Dendritic cell treated with granulocyte-macrophage colony-stimulating factor and Interleukin-4, amounts not matched to agents 40 ng/mL and 50 ng/mL, for 4 days (primary cell): ENCODE results near the gene NXT1.

ENCODE experiments used
- H3K27ac Mint-ChIP-seq: one replicate; pipeline ENCODE4 v1.8.0; 2022; ENCODE audit warnings: mild to moderate bottlenecking, mixed read lengths
- H3K27me3 Mint-ChIP-seq: one replicate; pipeline ENCODE4 v1.8.0; 2022; ENCODE audit warnings: mild to moderate bottlenecking, mixed read lengths
- H3K36me3 Mint-ChIP-seq: one replicate; pipeline ENCODE4 v1.8.0; 2022; ENCODE audit warnings: low read depth, mixed read lengths
- H3K4me1 Mint-ChIP-seq: one replicate; pipeline ENCODE4 v1.8.0; 2022; ENCODE audit warnings: low read depth, mixed read lengths
- H3K4me3 Mint-ChIP-seq: one replicate; pipeline ENCODE4 v1.8.0; 2022; ENCODE audit warnings: mild to moderate bottlenecking, moderate library complexity, mixed read lengths
- H3K9me3 Mint-ChIP-seq: one replicate; pipeline ENCODE4 v1.8.0; 2022; ENCODE audit warnings: mixed read lengths
- intact Hi-C: fragments of 100-400 bp; cut with micrococcal nuclease; formaldehyde crosslinking; loops from one replicate; pipeline ENCODE4 v1.15.0; 2022

Gene NXT1

DNA sequence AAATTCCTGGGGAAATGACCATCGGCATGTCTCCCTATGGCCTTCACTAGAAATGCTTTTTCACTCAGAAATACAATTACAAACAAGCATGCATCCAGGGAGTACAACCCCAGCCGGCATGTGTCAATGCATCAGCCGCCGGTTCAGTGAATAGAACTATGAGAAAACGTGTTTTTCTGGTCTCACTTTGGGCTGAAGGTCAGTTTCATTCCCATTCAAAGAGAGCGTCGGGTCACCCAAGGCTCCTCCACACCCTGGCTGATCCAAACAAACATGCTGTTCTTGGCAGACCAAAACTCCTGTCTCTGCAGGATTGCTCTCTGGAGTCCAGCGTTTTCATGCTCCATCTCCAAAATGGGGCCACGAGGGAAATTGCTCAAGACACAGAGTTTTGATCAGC, 35.5 kb upstream of the NXT1 start:
- Mint-ChIP-seq H3K36me3 (no peaks in the 10 kb centered on the region), H3K27me3 (peaks cover 6% of the 10 kb centered on the region), H3K4me3 (no peak overlapping the region), H3K9me3 (no peaks in the 10 kb centered on the region), H3K27ac (no peak overlapping the region), H3K4me1 (no peaks in the 10 kb centered on the region)
- intact Hi-C loops, result no loop called here

DNA sequence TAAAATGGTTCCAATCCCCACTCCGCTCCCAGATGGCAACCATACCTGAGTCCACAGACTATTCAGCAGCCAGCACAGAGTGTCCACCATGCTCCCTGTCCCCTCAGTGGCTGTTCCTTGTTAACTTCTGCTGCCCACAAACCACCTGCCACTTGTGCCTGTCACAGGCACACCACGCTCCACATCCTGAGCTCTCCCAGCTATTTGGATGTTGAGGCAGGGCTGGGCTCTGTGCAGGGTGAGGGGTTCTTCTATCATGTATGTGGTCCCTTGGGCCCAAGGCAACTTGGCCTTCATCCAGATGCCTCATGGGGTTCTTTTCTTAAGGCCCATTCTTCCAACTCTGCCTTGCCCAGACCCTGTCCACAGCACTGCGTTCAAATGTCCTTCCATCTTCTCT, 34.0 kb upstream of the NXT1 start:
- H3K9me3 Mint-ChIP-seq, result no peaks in the 10 kb centered on the region
- H3K27me3 Mint-ChIP-seq, result peaks cover 7% of the 10 kb centered on the region
- intact Hi-C loops, result no loop called here
- no peaks in the 10 kb centered on the region for H3K4me1 Mint-ChIP-seq
- H3K4me3 Mint-ChIP-seq, result no peak overlapping the region
- no peaks in the 10 kb centered on the region for H3K36me3 Mint-ChIP-seq
- no peak overlapping the region for H3K27ac Mint-ChIP-seq

GRCh38 chr20:23317081-23317480, 33.5 kb upstream of the NXT1 start:
- intact Hi-C loops, result no loop called here

GRCh38 chr20:23318347-23318746, 32.2 kb upstream of the NXT1 start:
- H3K36me3 Mint-ChIP-seq, result no peaks in the 10 kb centered on the region
- H3K27ac Mint-ChIP-seq, result no peak overlapping the region
- intact Hi-C loops, result no loop called here
- H3K4me3 Mint-ChIP-seq, result no peak overlapping the region
- H3K4me1 Mint-ChIP-seq, result no peaks in the 10 kb centered on the region
- peaks cover 4% of the 10 kb centered on the region for H3K27me3 Mint-ChIP-seq
- no peaks in the 10 kb centered on the region for H3K9me3 Mint-ChIP-seq

More at GRCh38 chr20:23317081-23317480, 33.5 kb upstream of the NXT1 start:
- H3K36me3 Mint-ChIP-seq, result no peaks in the 10 kb centered on the region
- peaks cover 7% of the 10 kb centered on the region for H3K27me3 Mint-ChIP-seq
- no peaks in the 10 kb centered on the region for H3K4me1 Mint-ChIP-seq
- no peak overlapping the region for H3K4me3 Mint-ChIP-seq
- no peak overlapping the region for H3K27ac Mint-ChIP-seq
- no peaks in the 10 kb centered on the region for H3K9me3 Mint-ChIP-seq

GRCh38 chr20:23320317-23320716, 30.3 kb upstream of the NXT1 start:
- Mint-ChIP-seq H3K27me3 (peaks cover 4% of the 10 kb centered on the region), H3K9me3 (no peaks in the 10 kb centered on the region), H3K4me3 (no peak overlapping the region), H3K4me1 (no peaks in the 10 kb centered on the region), H3K27ac (no peak overlapping the region), H3K36me3 (no peaks in the 10 kb centered on the region)
- intact Hi-C loops, result no loop called here

DNA sequence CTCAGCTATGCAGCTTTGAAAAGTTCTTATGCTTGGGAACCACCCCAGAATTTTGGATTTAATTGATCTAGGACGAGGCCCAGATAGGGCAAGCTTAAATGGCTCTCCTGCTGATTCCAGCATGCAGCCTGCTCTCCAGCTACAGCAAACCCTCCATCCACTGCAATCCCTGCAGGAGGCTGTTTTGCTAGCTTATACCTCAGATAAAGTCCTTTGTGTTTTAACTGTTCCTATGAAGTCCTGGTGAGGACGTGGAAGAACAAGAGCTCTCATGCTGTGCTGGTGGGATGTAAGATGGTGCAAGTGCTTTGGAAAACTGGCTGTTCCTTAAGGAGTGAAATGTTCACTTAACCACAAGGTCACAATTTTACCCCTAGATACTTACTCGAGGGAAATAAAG, 25.5 kb upstream of the NXT1 start:
- H3K4me1 Mint-ChIP-seq, result no peaks in the 10 kb centered on the region
- H3K27me3 Mint-ChIP-seq, result peaks cover 4% of the 10 kb centered on the region
- no peak overlapping the region for H3K27ac Mint-ChIP-seq
- no peaks in the 10 kb centered on the region for H3K9me3 Mint-ChIP-seq
- H3K36me3 Mint-ChIP-seq, result no peaks in the 10 kb centered on the region
- intact Hi-C loops, result no loop called here
- no peak overlapping the region for H3K4me3 Mint-ChIP-seq

DNA sequence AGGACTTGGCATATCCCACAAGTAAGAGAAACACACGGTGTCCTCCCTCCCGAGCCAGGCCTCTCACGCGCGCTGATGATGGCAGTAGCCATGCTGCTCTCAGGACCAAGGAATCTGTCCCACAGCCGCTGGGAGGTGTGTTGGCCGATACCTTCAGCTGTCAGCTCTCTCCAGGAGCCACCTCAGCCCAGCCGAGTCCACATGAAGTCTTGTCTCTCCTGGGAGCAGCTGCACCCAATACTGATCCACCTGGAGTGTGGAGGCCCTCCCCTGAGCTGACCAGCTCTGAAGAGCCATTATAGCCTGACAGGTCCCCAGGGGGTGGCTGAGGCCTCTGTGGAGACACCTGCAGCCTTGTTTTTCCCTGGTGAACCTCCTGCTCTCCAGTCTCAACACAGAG, 23.8 kb upstream of the NXT1 start:
- no peak overlapping the region for H3K4me3 Mint-ChIP-seq
- H3K27ac Mint-ChIP-seq, result no peak overlapping the region
- no peaks in the 10 kb centered on the region for H3K4me1 Mint-ChIP-seq
- H3K9me3 Mint-ChIP-seq, result no peaks in the 10 kb centered on the region
- no peaks in the 10 kb centered on the region for H3K36me3 Mint-ChIP-seq
- H3K27me3 Mint-ChIP-seq, result peaks cover 5% of the 10 kb centered on the region
- intact Hi-C loops, result no loop called here

GRCh38 chr20:23327617-23328333, 22.8 kb upstream of the NXT1 start:
- Mint-ChIP-seq H3K4me3 (no peak overlapping the region), H3K9me3 (no peaks in the 10 kb centered on the region), H3K27ac (no peak overlapping the region), H3K27me3 (peaks cover 12% of the 10 kb centered on the region), H3K4me1 (no peaks in the 10 kb centered on the region), H3K36me3 (no peaks in the 10 kb centered on the region)
- intact Hi-C loops, result no loop called here

DNA sequence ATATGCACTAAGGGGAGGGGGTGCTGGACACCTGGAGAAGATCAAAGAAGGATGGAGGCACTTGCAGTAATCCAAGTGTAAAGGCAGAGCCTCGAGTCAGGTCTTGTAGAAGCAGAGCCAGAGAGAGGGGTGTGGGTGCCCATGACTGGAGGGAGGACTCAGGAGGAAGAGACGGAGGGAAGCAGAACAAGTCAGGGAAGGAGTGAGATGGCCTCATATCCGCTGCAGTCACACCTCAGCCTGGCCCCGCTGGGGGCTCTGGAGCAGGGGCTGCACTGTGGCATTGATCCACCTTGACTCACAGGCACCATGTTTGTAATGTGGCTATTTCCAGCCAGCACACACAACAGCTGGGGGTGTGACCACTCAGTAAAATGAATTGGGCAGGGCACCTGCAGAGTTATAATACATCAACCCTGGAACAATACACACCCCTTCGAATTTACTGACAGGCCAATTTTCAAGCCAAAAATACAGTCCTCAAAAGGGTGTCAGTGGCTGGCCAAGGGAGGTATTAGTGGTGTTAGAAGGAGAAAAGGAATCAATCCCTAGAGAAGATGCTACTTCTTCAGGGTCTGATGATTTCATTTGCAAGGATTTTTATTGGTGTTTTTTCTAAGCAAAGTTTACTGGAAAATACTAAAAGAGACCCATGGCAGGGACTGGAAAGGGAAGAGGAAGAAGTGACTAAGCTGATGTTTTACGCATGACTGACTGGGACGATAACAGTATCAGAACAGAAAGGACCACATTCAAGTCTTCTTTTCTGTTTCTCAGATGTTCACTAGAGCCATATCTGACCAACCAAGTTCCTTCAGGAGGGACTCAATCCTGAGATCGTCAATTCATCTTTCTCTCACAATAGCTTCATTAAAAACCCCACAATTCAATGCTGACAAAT, 18.9 kb upstream of the NXT1 start:
- no peaks in the 10 kb centered on the region for H3K36me3 Mint-ChIP-seq
- peaks cover 34% of the 10 kb centered on the region for H3K27me3 Mint-ChIP-seq
- intact Hi-C loops, result no loop called here
- H3K4me3 Mint-ChIP-seq, result no peak overlapping the region
- H3K9me3 Mint-ChIP-seq, result no peaks in the 10 kb centered on the region
- H3K27ac Mint-ChIP-seq, result no peak overlapping the region
- H3K4me1 Mint-ChIP-seq, result peaks cover 7% of the 10 kb centered on the region

- Mint-ChIP-seq H3K4me1 (peaks cover 7% of the 10 kb centered on the region), H3K27me3 (peaks cover 34% of the 10 kb centered on the region), H3K4me3 (no peak overlapping the region), H3K27ac (no peak overlapping the region), H3K9me3 (no peaks in the 10 kb centered on the region), H3K36me3 (no peaks in the 10 kb centered on the region)
- intact Hi-C loops, result no loop called here
Observed at GRCh38 chr20:23332467-23332866, 18.1 kb upstream of the NXT1 start.

DNA sequence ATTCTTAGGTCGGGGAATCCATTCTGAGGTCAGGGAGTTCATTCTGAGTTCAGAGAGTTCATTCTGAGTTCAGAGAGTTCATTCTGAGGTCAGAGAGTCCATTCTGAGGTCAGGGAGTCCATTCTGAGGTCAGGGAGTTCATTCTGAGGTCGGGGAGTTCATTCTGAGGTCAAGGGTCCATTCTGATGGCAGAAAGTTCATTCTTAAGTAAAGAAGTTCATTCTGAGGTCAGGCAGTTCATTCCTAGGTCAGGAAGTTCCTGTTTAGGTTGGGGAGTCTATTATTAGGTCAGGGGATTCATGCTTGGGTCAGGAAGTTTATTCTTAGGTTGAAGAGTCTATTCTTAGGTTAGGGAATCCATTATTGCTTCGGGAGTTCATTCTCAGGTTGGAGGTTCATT, 16.5 kb upstream of the NXT1 start:
- Mint-ChIP-seq H3K27ac (no peak overlapping the region), H3K4me3 (no peak overlapping the region), H3K4me1 (peaks cover 7% of the 10 kb centered on the region), H3K9me3 (no peaks in the 10 kb centered on the region), H3K27me3 (peaks cover 36% of the 10 kb centered on the region), H3K36me3 (no peaks in the 10 kb centered on the region)
- intact Hi-C loops, result no loop called here

GRCh38 chr20:23335521-23335920, 15.1 kb upstream of the NXT1 start:
- intact Hi-C loops, result loop anchor here (5.0 kb wide), 1 partner anchor 103 kb away; no protein-coding TSS in a partner anchor
- Mint-ChIP-seq H3K27ac (no peak overlapping the region), H3K4me3 (no peak overlapping the region)

DNA sequence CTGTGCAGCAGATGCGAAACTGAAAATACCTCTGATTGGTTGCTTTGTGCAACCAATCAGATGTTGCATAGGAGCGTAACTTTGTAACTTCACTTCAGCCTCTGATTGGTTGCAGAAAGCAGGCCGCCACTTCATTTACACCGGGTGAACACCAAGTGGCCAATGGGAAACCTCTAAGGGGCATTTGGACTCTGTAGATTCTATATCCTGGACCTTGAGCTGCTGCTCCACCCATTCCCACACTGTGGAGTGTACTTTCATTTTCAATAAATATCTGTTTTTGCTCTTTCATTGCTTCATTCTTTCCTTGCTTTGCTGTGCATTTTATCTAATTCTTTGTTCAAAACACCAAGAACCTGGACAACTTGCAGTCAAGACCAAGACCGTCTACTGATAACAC, 14.1 kb upstream of the NXT1 start:
- Mint-ChIP-seq H3K4me1 (peaks cover 7% of the 10 kb centered on the region), H3K4me3 (no peak overlapping the region), H3K27ac (no peak overlapping the region), H3K9me3 (no peaks in the 10 kb centered on the region), H3K36me3 (no peaks in the 10 kb centered on the region), H3K27me3 (peaks cover 37% of the 10 kb centered on the region)
- intact Hi-C loops, result loop anchor here (5.0 kb wide), 1 partner anchor 104 kb away; no protein-coding TSS in a partner anchor

More at GRCh38 chr20:23335521-23335920, 15.1 kb upstream of the NXT1 start:
- Mint-ChIP-seq H3K9me3 (no peaks in the 10 kb centered on the region), H3K36me3 (no peaks in the 10 kb centered on the region), H3K27me3 (peaks cover 39% of the 10 kb centered on the region), H3K4me1 (peaks cover 7% of the 10 kb centered on the region)

GRCh38 chr20:23337312-23337711, 13.3 kb upstream of the NXT1 start:
- H3K27ac Mint-ChIP-seq, result no peak overlapping the region
- no peak overlapping the region for H3K4me3 Mint-ChIP-seq
- intact Hi-C loops, result loop anchor here (5.0 kb wide), 1 partner anchor 105 kb away; no protein-coding TSS in a partner anchor
- peaks cover 7% of the 10 kb centered on the region for H3K4me1 Mint-ChIP-seq
- no peaks in the 10 kb centered on the region for H3K9me3 Mint-ChIP-seq
- H3K36me3 Mint-ChIP-seq, result no peaks in the 10 kb centered on the region
- H3K27me3 Mint-ChIP-seq, result peaks cover 34% of the 10 kb centered on the region
